HG02852 (cell line): ENCODE data around the gene SWT1.
"Not testable (repeated sequence)": the region's sequence is repeated elsewhere in the genome, so short reads cannot be mapped to it uniquely, and the experiment has no call there.

Source experiments
- ATAC-seq: cut with Tn5 transposase; IDR thresholded peaks from one replicate; pipeline ENCODE4 v1.9.1; 2021; ENCODE audit warnings: mild to moderate bottlenecking, moderate library complexity; ENCODE audit not compliant: unreplicated experiment

The SWT1 gene

DNA sequence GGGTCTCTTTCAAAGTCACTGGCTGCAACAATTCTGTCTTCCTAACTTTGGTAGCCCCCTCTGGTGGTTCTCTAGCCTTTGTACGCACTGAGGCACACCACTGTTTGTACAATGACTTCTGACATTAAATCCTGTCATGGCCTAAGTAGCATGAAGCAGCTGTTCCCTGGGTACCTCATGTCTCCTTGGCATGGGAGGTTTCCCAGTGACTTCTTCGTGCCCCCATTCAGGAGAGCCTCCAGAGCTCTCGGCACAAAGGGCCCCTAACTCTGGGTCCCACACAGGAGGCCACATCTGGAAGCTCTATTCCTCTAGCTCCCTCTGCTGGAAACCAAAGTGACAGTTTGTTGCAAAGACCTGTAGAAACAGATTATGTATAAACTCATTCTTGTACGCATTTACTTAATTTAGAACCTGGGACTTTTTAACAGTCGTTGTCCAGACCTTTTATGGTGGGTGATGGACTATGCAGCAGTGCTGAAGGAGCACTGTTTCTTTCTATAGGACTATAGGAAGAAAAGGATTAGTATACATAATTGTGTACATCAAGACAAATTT, 13.4 kb downstream of the SWT1 start:
- peak; percentile 91 for ATAC-seq

- no peak for ATAC-seq
Observed at GRCh38 chr1:185193756-185194155, 36.8 kb downstream of the SWT1 start.

DNA sequence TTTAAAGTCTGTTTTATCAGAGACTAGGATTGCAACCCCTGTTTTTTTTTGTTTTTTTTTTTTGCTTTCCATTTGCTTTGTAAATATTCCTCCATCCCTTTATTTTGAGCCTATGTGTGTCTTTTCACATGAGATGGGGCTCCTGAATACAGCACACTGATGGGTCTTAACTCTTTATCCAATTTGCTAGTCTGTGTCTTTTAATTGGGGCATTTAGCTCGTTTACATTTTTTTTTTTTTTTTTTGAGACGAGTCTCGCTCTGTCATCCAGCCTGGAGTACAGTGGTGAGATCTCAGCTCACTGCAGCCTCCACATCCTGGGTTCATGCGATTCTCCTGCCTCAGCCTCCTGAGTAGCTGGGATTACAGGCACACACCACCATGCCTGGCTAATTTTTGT, 41.7 kb downstream of the SWT1 start:
- not testable (repeated sequence) for ATAC-seq

GRCh38 chr1:185200889-185201288, 43.9 kb downstream of the SWT1 start:
- ATAC-seq: no peak

GRCh38 chr1:185207170-185207569, 50.2 kb downstream of the SWT1 start:
- no peak for ATAC-seq

DNA sequence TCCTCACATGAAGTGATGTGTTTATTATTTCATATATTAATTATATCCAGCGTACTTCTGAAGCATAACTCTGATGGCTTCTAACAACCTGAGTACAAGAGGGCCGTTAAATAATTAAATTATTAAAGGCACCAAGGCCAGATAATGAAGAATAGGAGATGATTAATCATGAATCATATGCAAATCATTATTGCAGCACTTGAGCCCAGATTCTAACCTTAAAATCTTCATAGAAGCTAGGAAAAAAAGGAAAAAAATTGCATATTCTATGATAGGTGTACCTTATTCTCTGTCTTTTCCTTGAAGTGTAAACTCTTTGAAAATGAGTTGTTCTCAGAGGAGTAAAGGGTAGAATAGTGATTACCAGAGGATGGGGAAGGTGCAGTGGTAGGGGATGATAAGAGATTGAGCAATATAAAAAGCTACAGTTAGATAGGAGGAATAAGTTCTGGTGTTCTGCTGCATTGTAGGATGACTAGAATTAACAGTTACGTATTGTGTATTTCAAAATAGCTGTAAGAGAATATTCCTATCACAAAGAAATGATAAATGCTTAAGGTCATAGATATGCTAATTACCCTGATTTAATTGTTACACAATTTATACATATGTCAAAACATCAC, 51.1 kb downstream of the SWT1 start:
- no peak for ATAC-seq

DNA sequence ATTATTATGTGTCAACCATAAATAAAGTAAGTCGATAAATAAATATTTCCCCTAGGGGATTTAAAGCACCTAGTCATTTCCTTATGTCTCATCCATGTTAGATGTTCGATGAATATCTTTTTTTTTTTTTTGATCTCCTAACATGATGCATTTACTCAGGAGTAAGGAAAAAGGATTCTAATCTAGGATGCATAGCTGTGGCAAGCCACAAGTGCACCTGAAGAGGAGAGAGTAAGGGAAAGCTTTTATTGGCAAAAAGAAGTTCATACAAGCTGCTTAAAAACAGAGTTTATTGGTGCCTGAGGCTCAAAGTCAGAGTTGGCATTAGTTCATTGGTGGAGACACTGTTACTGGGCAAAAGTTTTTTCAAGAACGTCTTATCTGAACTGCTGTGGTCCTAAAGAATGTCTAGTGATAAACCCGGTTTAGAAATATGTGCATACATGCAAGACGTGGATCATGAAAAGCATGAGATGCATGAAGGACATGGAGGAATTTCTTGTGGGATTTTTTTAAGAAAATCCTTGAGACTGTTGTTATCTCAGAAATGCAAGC, 51.7 kb downstream of the SWT1 start:
- no peak for ATAC-seq

DNA sequence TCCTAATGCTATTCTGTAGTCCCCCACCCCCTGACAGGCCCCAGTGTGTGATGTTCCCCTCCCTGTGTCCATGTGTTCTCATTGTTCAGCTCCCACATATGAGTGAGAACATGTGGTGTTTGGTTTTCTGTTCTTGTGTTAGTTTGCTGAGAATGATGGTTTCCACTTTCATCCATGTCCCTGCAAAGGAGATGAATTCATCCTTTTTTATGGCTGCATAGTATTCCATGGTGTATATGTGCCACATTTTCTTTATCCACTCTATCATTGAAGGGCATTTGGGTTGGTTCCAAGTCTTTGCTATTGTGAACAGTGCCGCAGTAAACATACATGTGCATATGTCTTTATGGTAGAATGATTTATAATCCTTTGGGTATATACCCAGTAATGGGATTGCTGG, 52.4 kb downstream of the SWT1 start:
- not testable (repeated sequence) for ATAC-seq

- ATAC-seq: no peak
Observed at GRCh38 chr1:185213091-185213490, 56.1 kb downstream of the SWT1 start.

GRCh38 chr1:185215911-185216310, 58.9 kb downstream of the SWT1 start:
- ATAC-seq: no peak

DNA sequence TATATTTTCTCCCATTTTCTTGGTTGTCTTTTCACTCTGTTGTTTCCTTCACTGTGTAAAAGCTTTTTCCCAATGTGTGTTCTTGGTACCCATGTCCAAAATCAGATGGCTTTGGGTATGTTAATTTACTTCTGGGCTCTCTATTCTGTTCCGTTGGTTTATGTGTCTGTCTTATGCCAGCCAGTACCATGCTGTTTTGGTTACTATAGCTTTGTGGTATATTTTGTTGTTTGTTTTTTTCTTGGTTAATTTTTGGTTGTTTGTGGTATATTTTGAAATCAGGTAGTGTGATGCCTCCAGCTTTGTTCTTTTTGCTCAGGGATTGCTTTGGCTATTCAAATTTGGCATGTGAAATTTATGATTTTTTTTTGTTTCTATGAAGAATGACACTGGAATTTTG, 67.2 kb downstream of the SWT1 start:
- no peak for ATAC-seq

DNA sequence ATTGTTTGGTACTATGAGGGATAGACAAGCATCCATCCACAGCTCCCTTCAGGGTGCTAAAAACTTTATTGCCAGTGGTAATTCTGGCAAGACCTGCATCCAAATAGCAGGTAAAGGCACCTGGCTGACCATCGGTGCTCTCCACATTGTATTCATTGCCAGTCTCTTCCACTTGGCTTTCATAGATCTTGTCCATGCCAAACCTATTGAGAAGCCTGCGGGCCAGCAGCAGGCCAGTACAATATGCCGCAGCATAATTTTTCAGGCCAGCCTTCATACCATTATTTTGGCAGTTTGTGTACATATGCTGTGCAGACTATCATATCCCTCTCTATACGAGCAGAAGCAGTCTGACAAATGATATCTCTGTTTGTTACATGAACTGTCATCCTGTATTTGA, 70.2 kb downstream of the SWT1 start:
- ATAC-seq: no peak

DNA sequence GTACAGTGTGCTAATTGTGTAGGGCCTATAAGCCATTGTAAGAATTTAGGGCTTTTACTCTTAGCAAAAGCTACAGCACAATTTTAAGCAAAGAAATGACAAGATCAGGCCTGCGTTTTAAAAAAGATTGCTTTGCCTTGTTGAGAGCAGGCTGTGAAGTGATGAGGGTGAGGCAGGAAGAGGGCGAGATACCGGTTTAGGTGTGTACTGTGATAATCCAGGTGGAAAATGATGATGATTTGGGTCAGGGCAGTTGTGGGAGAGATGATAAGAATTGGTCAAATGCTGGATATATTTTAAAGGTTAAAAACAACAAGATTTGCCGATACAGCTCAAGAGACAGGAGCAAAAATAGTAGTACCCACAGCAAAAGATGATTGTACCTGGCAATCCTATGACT, 72.0 kb downstream of the SWT1 start:
- ATAC-seq: no peak

- no peak for ATAC-seq
Observed at GRCh38 chr1:185229981-185230380, 73.0 kb downstream of the SWT1 start.

DNA sequence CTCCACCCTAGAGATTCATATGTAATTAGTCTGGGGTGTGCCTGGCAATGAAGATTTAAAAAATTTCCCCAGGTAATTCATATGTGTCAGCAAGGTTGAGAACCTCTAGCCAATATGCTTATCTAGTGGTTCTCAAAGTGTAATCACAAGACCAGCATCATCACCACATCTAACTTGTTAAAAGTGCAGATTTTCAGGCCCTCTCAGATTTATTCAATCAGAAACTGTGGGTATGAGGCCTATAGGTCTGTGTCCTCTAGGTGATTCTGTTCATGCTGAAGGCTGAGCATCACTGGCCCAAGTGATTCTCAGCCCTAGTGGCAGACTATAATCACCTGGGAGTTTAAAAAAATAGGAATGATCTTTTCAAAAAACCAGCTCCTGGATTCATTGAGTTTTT, 75.9 kb downstream of the SWT1 start:
- ATAC-seq: no peak

- ATAC-seq: not testable (repeated sequence)
Observed at GRCh38 chr1:185234183-185234582, 77.2 kb downstream of the SWT1 start.

GRCh38 chr1:185237176-185237575, 80.2 kb downstream of the SWT1 start:
- ATAC-seq: not testable (repeated sequence)

- ATAC-seq: no peak
Observed at GRCh38 chr1:185237661-185238060, 80.7 kb downstream of the SWT1 start.

DNA sequence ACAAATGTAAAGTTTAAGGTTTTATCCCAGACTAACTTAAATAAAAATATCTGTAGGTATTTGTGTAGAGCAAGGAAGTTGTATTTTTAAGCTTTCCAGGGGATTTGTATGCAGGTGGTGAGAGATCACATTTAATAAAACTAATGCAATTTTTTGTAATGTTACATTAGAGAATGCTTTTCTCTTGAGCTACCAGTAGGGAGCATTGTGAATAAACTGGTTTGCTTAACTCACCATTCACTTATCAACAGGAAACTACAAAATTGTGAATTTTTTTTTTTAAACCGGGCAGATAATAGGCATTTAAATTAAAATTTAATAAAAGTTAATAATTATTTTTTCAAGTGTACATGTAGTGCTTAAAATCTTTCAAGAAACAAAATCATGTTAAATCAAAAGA, 81.5 kb downstream of the SWT1 start:
- no peak for ATAC-seq

GRCh38 chr1:185239861-185240260, 82.9 kb downstream of the SWT1 start:
- no peak for ATAC-seq

- no peak for ATAC-seq
Observed at GRCh38 chr1:185241127-185241526, 84.2 kb downstream of the SWT1 start.

GRCh38 chr1:185244015-185244747, 87.2 kb downstream of the SWT1 start:
- no peak for ATAC-seq
